ENCODE results near the gene SLC16A8.
A peak's percentile ranks its signal among the peaks of the same experiment; 100 is the strongest.
"Not testable (repeated sequence)": the region's sequence is repeated elsewhere in the genome, so short reads cannot be mapped to it uniquely, and the experiment has no call there.

The SLC16A8 gene

GRCh38 chr22:38038426-38038825 is 45.6 kb downstream of the SLC16A8 start (continued):
- TF ChIP-seq ZNF121 (tag by site-specific recombination; IDR thresholded peaks at IDR 0.05) (no peak), ZNF701 (tag by site-specific recombination; IDR thresholded peaks at IDR 0.05) (no peak)

GRCh38 chr22:38037367-38038150 is 46.4 kb downstream of the SLC16A8 start:
- CTCF ChIA-PET, result interaction anchor here (0.7 to 2.2 kb wide), 3 partner anchors 9 to 535 kb away, joined by 3 to 14 read pairs (median 8); no protein-coding TSS in a partner anchor
- TF ChIP-seq ZNF121 (tag by site-specific recombination; IDR thresholded peaks at IDR 0.05), result peak; percentile 90

GRCh38 chr22:38036392-38037062 is 47.5 kb downstream of the SLC16A8 start:
- Histone ChIP-seq H3K27ac (ENCODE audit: extremely low read depth, low read depth, low read length) (no peak overlapping the region), H3K9me3 (ENCODE audit: control insufficient read depth, insufficient read depth, low read depth, low read length) (no peaks in the 10 kb centered on the region), H3K36me3 (ENCODE audit: control insufficient read depth in 2 of 2, insufficient read depth in 1 of 2, low read length in 2 of 2) (no peaks in the 10 kb centered on the region), H3K4me1 (ENCODE audit: control insufficient read depth, insufficient read depth, low read length) (no peaks in the 10 kb centered on the region), H3K4me3 (ENCODE audit: low read depth, low read length) (no peak overlapping the region)
- ChIA-PET POLR2A (no interaction called here), CTCF (interaction anchor here (2.2 kb wide), 1 partner anchor 16 kb away, joined by 14 read pairs; no protein-coding TSS in a partner anchor)
- TF ChIP-seq ZNF664 (tag by site-specific recombination; IDR thresholded peaks at IDR 0.05) (peak; percentile 77), ZSCAN23 (tag by site-specific recombination; IDR thresholded peaks at IDR 0.05) (no peak)

More at GRCh38 chr22:38037367-38038150, 46.4 kb downstream of the SLC16A8 start:
- H3K4me3 ChIP-seq (ENCODE audit: low read depth, low read length); H3K36me3 ChIP-seq (ENCODE audit: control insufficient read depth in 2 of 2, insufficient read depth in 1 of 2, low read length in 2 of 2); H3K9me3 ChIP-seq (ENCODE audit: control insufficient read depth, insufficient read depth, low read depth, low read length); H3K4me1 ChIP-seq (ENCODE audit: control insufficient read depth, insufficient read depth, low read length); H3K27ac ChIP-seq (ENCODE audit: extremely low read depth, low read depth, low read length): not testable (repeated sequence)
- POLR2A ChIA-PET, result interaction anchor here (0.6 kb wide), 3 partner anchors 17 to 1415 kb away, joined by 8 read pairs; no protein-coding TSS in a partner anchor

- H3K4me3 ChIP-seq (ENCODE audit: low read depth, low read length), result no peak overlapping the region
- CTCF ChIA-PET, result no interaction called here
- no peaks in the 10 kb centered on the region for H3K9me3 ChIP-seq (ENCODE audit: control insufficient read depth, insufficient read depth, low read depth, low read length)
- no peaks in the 10 kb centered on the region for H3K36me3 ChIP-seq (ENCODE audit: control insufficient read depth in 2 of 2, insufficient read depth in 1 of 2, low read length in 2 of 2)
- H3K27ac ChIP-seq (ENCODE audit: extremely low read depth, low read depth, low read length), result no peak overlapping the region
- no peak for TF ChIP-seq ZNF449 (tag by site-specific recombination; IDR thresholded peaks at IDR 0.05)
- TF ChIP-seq IKZF3 (tag by site-specific recombination; IDR thresholded peaks at IDR 0.05), result no peak
- TF ChIP-seq ZSCAN23 (tag by site-specific recombination; IDR thresholded peaks at IDR 0.05), result no peak
- no peak for TF ChIP-seq TRIM28 (IDR thresholded peaks at IDR 0.05; ENCODE audit: borderline replicate concordance, low read length)
- TF ChIP-seq ZNF155 (tag by site-specific recombination; IDR thresholded peaks at IDR 0.05), result no peak
- no peak for TF ChIP-seq ZBTB26 (tag by site-specific recombination; optimal IDR thresholded peaks at IDR 0.05)
- no peak for TF ChIP-seq ZNF544 (tag by site-specific recombination; IDR thresholded peaks at IDR 0.05)
- TF ChIP-seq PRDM6 (tag by site-specific recombination; IDR thresholded peaks at IDR 0.05), result no peak
- no peak for TF ChIP-seq ZNF843 (tag by site-specific recombination; IDR thresholded peaks at IDR 0.05)
- no peak for TF ChIP-seq ZNF548 (tag by site-specific recombination; IDR thresholded peaks at IDR 0.05)
- TF ChIP-seq ZNF792 (tag by site-specific recombination; IDR thresholded peaks at IDR 0.05), result no peak
- no peak for TF ChIP-seq ZNF785 (tag by site-specific recombination; IDR thresholded peaks at IDR 0.05)
- TF ChIP-seq ZNF292 (tag by site-specific recombination; IDR thresholded peaks at IDR 0.05; ENCODE audit: borderline replicate concordance, low read depth), result no peak
- no peak for TF ChIP-seq ZNF140 (tag by site-specific recombination; IDR thresholded peaks at IDR 0.05)
- no peak for TF ChIP-seq ZNF394 (tag by site-specific recombination; IDR thresholded peaks at IDR 0.05; ENCODE audit: borderline replicate concordance)
- TF ChIP-seq ZNF146 (tag by site-specific recombination; IDR thresholded peaks at IDR 0.05), result no peak
- H3K4me1 ChIP-seq (ENCODE audit: control insufficient read depth, insufficient read depth, low read length), result no peaks in the 10 kb centered on the region
- POLR2A ChIA-PET, result no interaction called here
These were observed 48.5 kb downstream of the SLC16A8 start for GRCh38 chr22:38035530-38035885.

Measured in HEK293 (cell line).